ENCODE results near the gene USP26. TPM values are rescaled to one million over a fixed set of nuclear protein-coding genes. Genes with fewer than 3 reads are reported as not detected.

The USP26 gene
- total and polyA plus RNA-seq, 2 donors (not counting 3 experiments of a cell fraction or from before 2014, with no cell fraction given), result not detected

DNA sequence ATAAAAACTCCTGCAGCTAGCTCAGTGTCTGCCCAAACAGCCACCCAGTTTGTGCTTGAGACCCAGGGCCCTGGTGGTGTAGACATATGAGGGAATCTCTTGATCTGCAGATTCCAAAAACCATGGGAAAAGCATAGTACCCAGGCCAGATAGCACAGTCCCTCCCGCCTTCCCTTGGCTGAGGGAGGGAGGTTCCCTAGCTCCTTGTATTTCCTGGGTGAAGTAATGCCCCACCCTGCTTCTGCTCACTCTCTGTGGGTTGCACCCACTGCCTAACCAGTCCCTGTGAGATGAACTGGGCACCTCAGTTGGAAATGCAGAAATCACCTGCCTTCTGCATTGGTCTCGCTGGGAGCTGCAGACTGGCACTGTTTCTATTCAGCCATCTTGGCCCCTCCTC lies 54.6 kb downstream of the USP26 start:
- TF ChIP-seq POLR2A (IDR thresholded peaks at IDR 0.05; ENCODE audit: low read depth, low read length) (no peak), FOS (IDR thresholded peaks at IDR 0.05; ENCODE audit: borderline replicate concordance, insufficient read depth, low read length) (no peak), MYC (IDR thresholded peaks at IDR 0.05; ENCODE audit: low read depth, low read length) (no peak), CTCF (IDR thresholded peaks at IDR 0.05; ENCODE audit: extremely low read depth in 1 of 2, insufficient read depth in 1 of 2, low read depth in 1 of 2, low read length in 2 of 2) (no peak), JUN (IDR thresholded peaks at IDR 0.05; ENCODE audit: borderline replicate concordance, insufficient read depth, insufficient read length, low read depth) (no peak), EZH2 (IDR thresholded peaks at IDR 0.05; ENCODE audit: borderline replicate concordance, low read depth, low read length, severe bottlenecking) (no peak), GATA2 (IDR thresholded peaks at IDR 0.05; ENCODE audit: insufficient read depth, insufficient read length, low read depth, low read length) (no peak), POLR2AphosphoS5 (IDR thresholded peaks at IDR 0.05; ENCODE audit: insufficient read depth, low read depth, low read length) (no peak)
- TF ChIP-seq, protein P1, sequence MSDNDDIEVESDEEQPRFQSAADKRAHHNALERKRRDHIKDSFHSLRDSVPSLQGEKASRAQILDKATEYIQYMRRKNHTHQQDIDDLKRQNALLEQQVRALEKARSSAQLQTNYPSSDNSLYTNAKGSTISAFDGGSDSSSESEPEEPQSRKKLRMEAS (IDR thresholded peaks at IDR 0.05; ENCODE audit: insufficient read depth, insufficient read length), result no peak
- Histone ChIP-seq H3K79me2 (ENCODE audit: control insufficient read depth, insufficient read depth, low read length) (no peaks in the 10 kb centered on the region), H3K27me3 (ENCODE audit: control insufficient read depth in 2 of 2, insufficient read depth in 2 of 2, low read length in 2 of 2) (no peaks in the 10 kb centered on the region), H3K4me1 (ENCODE audit: control insufficient read depth, extremely low read depth, insufficient read depth, low read length) (no peaks in the 10 kb centered on the region), H3K4me2 (ENCODE audit: insufficient read depth, low read length) (no peak overlapping the region), H3K27ac (ENCODE audit: insufficient read depth, low read depth, low read length) (no peak overlapping the region), H3K9me3 (replicated peaks; ENCODE audit: control insufficient read depth, insufficient read depth, low read length) (no peaks in the 10 kb centered on the region), H3K4me3 (replicated peaks in 1 of 3; ENCODE audit: insufficient read depth in 1 of 3, low read depth in 1 of 3, low read length in 3 of 3) (no peak overlapping the region), H3K9ac (replicated peaks; ENCODE audit: extremely low read depth, insufficient read depth, low read length) (no peak overlapping the region), H4K20me1 (replicated peaks; ENCODE audit: control insufficient read depth, extremely low read depth, insufficient read depth, low read length) (no peaks in the 10 kb centered on the region), H3K36me3 (ENCODE audit: control insufficient read depth in 2 of 2, extremely low read depth in 1 of 2, insufficient read depth in 2 of 2, low read length in 2 of 2) (no peaks in the 10 kb centered on the region), H2AFZ (ENCODE audit: low read depth, low read length) (no peak overlapping the region), H3K9me1 (replicated peaks; ENCODE audit: control insufficient read depth, extremely low read depth, insufficient read depth, low read length) (no peaks in the 10 kb centered on the region)
- no peak for FAIRE-seq
- intact Hi-C loops (cut with micrococcal nuclease) (no loop called here), dilution Hi-C loops (cut with MboI; ENCODE audit: extremely low pct_ligation_motif_present, low sequenced_read_pairs) (no loop called here)
- no peak for DNase-seq (ENCODE audit: low read depth, low spot score)
- no TSS peak for BruUV-seq (replicated peaks)
- ChIA-PET CTCF (no interaction called here), POLR2A (no interaction called here)
